NCI-H526 (cell line): Measurements from ENCODE around the gene SMOC1.
A peak's percentile ranks its signal among the peaks of the same experiment; 100 is the strongest.

ENCODE experiments used
- DNase-seq, 2 experiments: peaks; one replicate each; lab custom pipeline; 2025; lab: John Stamatoyannopoulos, UW

Gene SMOC1

DNA sequence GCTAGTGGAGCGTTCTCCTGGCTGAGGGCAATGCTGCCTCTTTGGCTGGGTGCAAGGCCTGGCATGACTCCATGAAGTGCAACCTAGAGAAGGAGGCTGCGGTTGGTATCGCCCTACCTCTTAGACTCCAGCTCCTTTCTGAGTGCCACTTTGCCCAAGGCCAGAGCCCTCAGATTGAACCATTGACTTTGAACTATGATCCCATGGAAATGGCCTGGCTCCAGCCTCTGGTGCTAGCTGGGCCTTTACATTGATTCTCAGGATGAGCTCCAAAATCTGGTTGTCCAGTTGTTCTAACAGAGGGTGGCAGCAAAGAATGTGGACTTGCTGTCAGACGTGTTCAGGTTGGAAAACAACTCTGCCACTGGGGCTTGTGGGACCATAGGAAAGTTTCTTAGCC lies 16.1 kb upstream of the SMOC1 start:
- DNase-seq, result no peak

GRCh38 chr14:69865701-69866365 lies 13.4 kb upstream of the SMOC1 start:
- no peak for DNase-seq

- DNase-seq, result no peak
Observed at GRCh38 chr14:69868363-69868963, 10.8 kb upstream of the SMOC1 start.

DNA sequence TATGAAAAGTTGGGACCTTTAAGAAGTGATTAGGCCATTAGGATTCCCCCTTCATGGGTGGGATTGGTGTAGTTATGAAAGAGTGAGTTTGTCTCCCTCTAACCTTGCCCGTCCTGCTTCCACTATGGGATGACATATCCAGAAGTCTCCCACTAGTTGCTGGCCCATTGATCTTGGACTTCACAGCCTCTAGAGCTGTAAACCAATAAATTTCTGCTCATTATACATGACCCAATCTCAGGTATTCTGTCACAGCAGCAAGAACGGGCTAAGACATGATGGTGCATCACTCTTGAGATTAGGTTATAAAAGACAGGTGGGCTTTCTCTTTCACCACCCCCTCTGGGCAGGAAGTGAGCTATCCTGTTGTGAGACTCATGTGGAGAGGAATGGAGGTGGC lies 8.6 kb upstream of the SMOC1 start:
- no peak for DNase-seq

DNA sequence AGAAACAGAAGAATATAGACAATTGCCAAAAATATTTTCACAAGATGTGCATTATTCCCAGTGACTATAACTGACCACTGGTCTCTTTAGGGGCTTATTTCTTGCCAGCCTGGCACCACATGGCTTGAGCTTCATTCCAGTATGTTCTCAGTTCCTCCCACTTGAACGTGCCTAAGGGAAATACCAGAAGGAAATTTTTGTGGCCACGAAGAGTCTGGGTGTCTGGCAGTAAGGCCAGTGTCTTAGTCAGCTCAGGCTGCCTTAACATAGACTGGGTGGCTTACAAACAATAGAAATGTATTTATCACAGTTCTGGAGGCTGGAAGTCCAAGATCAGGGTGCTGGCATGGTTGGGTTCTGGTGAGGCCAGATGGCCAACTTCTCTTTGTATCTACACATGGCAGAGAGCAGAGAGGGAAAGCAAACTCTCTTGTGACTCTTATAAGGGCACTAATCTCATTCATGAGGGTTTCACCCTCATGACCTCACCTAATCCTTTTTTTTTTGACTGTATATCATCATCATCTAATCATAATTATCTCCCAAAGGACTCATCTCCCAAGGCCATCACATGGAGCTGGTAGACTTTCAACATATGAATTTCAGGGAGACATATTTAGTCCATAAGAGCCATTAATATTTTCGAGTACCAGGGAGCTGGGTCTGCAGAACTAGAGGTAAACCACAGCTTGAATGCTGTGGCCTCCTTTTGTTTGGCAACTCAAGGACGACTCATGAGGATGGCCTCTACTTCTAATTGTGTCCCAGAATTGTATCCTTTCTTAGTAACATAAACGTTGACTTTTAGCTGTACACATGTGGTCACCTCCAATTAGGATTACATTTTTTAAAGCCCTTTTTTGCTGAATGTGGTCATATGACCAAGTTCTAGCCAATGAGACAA lies 5.1 kb upstream of the SMOC1 start:
- DNase-seq, result no peak

DNA sequence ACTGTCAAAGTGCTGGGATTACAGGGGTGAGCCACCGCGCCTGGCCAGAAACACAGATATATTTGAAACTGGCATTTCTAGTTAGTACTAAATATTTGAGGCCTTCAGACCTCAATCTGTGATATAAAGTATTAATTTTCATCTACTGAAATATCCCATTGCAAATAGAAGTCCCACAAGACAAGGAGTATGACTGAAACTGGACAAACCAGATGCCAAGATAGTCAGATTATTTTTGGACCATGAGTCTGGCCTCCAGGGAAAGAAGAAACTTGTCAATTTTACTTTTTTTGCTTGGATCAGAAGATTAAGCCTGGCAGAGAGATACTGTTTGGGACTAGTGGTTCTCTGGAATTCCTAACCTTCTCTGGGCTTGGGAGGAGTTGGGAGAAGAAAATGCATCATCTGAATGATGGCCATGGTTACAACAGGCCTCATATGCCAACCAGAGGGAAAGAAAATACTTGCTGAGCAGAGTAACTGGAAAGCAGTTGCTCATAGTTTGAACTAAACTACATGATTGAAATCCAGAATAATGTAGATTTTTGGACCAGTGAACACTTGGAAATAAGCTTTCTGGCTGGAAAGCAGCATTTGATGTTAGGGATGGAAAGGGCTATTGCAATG lies 2.9 kb upstream of the SMOC1 start:
- no peak for DNase-seq

- DNase-seq, result no peak
Observed at GRCh38 chr14:69876848-69877306, 2.3 kb upstream of the SMOC1 start.

- DNase-seq, result peak in 1 of 2 experiments; percentile 64
Observed at GRCh38 chr14:69877492-69877891, 1.7 kb upstream of the SMOC1 start.

DNA sequence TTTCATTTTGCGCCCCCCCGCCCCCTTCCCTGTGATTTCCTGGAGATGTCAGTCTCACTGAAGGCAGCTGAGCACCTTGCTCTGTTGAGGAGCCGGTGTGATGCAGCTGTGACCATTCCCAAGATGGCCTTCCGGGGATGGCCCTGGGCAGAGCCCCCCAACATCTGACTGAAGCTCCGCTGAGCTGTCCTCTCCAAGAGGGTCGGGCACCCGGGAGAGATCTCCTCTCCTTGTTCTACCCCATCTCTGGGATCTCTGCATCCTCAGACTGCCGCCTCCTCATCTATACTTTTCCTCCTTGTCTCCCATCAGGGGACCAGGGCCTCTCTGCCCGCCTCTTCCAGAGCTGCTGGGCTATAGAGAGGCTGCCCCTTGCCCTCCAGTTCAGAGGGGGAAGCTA lies 965 bp upstream of the SMOC1 start:
- no peak for DNase-seq

GRCh38 chr14:69880044-69880487 lies 850 bp downstream of the SMOC1 start:
- peak in 1 of 2 experiments; percentile 61 for DNase-seq

GRCh38 chr14:69880893-69881292 lies 1.7 kb downstream of the SMOC1 start:
- no peak for DNase-seq

DNA sequence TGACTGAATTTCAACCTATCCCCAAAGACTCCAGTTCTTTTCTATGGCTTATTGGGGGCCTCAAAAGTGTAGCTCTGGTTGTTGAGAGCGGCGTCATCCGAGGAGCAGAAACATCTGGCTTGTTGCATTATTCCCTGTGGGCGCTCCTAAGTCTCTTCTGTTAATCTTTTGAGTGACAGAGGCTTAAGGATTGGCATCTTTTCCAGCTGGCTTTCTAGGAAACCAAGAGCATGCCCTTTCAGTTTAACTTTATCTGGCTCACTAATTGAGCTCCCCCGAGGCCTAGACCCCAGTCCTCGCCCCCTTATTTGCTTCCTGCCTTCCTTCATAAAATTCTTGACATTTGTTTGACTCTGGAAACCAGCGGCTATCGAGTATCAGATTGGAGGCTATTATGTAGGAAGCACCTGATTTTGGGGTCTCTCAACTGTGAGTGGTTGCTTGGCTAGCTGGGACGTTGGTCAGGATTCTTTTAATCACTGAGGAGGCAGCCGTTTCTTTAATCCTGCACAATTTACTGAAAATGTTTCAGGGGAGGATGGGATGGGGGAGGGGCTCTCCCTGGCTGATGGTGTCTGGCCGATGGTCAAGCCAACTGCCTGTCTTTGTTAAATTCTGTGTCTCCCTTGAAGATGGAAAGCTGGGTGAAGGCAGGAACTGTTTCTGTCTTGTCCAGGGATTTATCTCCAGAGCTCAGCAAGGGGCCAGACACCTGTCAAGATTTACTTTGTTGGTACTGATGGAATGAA lies 3.1 kb downstream of the SMOC1 start:
- no peak for DNase-seq

- DNase-seq, result no peak
Observed at GRCh38 chr14:69882915-69883314, 3.7 kb downstream of the SMOC1 start.

- no peak for DNase-seq
Observed at GRCh38 chr14:69886453-69887242, 7.4 kb downstream of the SMOC1 start.

GRCh38 chr14:69887740-69888657 lies 8.8 kb downstream of the SMOC1 start:
- DNase-seq, result no peak

DNA sequence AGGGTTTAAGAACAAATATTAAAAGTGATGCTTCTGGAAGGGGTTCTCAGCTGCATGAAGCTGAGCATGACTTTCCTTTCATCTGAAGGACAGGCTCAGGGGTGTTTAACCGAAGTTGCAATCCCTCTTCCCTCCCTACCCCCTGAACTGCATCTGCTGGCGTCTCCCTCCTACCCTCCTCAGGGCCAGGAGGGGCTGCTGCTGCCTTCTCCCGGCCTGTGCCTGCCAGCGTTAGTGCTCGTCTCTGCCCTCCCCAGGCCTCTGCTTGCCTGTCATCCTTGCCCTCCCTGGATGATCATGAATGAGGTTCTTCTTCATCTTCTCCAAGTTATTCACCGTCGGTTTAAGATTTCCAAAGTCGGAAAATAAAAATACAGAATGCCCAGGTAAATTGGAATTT lies 12.2 kb downstream of the SMOC1 start:
- DNase-seq, result no peak

GRCh38 chr14:69895109-69895508 lies 15.9 kb downstream of the SMOC1 start:
- no peak for DNase-seq

- DNase-seq, result no peak
Observed at GRCh38 chr14:69896080-69896479, 16.9 kb downstream of the SMOC1 start.

DNA sequence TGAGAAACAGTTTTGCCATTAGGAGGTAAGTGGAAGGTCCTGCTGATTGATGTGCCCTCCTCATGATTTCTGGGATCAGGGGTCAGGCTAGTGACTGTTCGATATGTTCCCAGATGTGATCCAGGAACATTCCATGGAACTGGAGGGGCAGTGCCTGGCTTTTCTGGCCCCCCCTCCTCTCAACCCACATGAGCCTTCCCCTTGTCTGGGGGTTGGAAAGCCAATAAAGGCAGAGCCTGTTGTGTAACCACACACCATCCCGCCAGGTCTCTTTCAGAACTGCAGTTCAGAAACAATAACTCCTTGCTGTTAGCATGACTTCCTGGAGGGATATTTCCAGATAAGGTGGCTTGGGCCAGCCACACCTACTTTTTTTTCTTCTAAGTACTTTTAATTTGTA lies 17.8 kb downstream of the SMOC1 start:
- DNase-seq, result no peak

DNA sequence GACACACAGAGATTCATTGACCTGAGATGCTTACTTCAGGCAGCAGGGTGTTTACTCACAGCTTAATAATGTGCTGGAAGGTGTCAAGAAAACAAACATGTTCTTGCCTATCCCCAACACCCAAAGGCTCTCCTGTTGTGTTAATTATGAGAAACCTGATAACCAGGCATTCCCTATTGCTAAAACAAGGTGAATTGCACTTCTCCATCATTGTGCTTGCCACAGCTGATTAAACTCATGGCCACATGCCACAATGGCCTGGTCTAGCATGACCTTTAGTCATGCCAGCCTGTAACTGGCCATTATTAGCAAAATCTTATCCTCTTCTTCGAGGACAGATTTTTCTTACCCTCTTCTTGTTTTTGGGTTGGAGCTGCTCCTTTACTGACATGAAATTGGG lies 21.4 kb downstream of the SMOC1 start:
- no peak for DNase-seq
